Measurements from ENCODE around the gene UBL5.
A peak's percentile ranks its signal among the peaks of the same experiment; 100 is the strongest.

DNA sequence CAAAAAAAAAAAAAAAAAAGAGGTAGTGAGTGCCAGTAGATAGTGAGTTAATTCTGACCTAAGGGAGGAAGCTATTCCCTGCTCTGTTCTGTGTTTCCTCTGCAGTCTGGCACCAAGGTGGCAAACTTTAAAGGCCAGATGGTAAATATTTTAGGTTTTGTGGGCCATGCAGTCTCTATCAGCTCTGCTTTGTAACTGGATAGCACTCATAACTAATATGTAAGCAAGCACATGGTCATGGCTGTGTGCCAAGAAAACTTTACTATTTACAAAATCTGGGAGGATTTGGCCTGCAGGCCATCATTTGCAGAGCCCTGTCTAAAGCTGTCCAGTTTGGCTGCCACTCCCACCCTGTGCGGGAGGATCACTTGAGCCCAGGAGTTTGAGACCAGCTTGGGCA, 11.7 kb downstream of the UBL5 start:
- TF ChIP-seq, protein P1, sequence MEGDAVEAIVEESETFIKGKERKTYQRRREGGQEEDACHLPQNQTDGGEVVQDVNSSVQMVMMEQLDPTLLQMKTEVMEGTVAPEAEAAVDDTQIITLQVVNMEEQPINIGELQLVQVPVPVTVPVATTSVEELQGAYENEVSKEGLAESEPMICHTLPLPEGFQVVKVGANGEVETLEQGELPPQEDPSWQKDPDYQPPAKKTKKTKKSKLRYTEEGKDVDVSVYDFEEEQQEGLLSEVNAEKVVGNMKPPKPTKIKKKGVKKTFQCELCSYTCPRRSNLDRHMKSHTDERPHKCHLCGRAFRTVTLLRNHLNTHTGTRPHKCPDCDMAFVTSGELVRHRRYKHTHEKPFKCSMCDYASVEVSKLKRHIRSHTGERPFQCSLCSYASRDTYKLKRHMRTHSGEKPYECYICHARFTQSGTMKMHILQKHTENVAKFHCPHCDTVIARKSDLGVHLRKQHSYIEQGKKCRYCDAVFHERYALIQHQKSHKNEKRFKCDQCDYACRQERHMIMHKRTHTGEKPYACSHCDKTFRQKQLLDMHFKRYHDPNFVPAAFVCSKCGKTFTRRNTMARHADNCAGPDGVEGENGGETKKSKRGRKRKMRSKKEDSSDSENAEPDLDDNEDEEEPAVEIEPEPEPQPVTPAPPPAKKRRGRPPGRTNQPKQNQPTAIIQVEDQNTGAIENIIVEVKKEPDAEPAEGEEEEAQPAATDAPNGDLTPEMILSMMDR (IDR thresholded peaks at IDR 0.05): no peak
- TF ChIP-seq TAF1 (IDR thresholded peaks at IDR 0.05; ENCODE audit: borderline replicate concordance, low read depth, low read length) (no peak), RCOR1 (IDR thresholded peaks at IDR 0.05; ENCODE audit: low read length) (0 out of 2 replicates have a peak, but pooled peaks have one; percentile 21), GABPA (IDR thresholded peaks at IDR 0.05; ENCODE audit: low read depth) (no peak), TEAD4 (IDR thresholded peaks at IDR 0.05; ENCODE audit: borderline replicate concordance, insufficient read depth) (no peak), EP300 (IDR thresholded peaks at IDR 0.05; ENCODE audit: borderline replicate concordance in 1 of 2, low read depth in 1 of 2, low read length in 1 of 2) (no peak), NFIC (IDR thresholded peaks at IDR 0.05; ENCODE audit: borderline replicate concordance) (no peak), RXRA (IDR thresholded peaks at IDR 0.05; ENCODE audit: borderline replicate concordance, low read depth) (no peak), POLR2AphosphoS5 (IDR thresholded peaks at IDR 0.05; ENCODE audit: low read depth, low read length) (no peak)
- TF ChIP-seq, protein P2, sequence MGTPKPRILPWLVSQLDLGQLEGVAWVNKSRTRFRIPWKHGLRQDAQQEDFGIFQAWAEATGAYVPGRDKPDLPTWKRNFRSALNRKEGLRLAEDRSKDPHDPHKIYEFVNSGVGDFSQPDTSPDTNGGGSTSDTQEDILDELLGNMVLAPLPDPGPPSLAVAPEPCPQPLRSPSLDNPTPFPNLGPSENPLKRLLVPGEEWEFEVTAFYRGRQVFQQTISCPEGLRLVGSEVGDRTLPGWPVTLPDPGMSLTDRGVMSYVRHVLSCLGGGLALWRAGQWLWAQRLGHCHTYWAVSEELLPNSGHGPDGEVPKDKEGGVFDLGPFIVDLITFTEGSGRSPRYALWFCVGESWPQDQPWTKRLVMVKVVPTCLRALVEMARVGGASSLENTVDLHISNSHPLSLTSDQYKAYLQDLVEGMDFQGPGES (IDR thresholded peaks at IDR 0.05; ENCODE audit: low read depth, low read length): no peak
- TF ChIP-seq, protein P3, sequence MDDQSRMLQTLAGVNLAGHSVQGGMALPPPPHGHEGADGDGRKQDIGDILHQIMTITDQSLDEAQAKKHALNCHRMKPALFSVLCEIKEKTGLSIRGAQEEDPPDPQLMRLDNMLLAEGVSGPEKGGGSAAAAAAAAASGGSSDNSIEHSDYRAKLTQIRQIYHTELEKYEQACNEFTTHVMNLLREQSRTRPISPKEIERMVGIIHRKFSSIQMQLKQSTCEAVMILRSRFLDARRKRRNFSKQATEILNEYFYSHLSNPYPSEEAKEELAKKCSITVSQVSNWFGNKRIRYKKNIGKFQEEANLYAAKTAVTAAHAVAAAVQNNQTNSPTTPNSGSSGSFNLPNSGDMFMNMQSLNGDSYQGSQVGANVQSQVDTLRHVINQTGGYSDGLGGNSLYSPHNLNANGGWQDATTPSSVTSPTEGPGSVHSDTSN (IDR thresholded peaks at IDR 0.05): no peak
- TF ChIP-seq, protein P4, sequence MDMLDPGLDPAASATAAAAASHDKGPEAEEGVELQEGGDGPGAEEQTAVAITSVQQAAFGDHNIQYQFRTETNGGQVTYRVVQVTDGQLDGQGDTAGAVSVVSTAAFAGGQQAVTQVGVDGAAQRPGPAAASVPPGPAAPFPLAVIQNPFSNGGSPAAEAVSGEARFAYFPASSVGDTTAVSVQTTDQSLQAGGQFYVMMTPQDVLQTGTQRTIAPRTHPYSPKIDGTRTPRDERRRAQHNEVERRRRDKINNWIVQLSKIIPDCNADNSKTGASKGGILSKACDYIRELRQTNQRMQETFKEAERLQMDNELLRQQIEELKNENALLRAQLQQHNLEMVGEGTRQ (IDR thresholded peaks at IDR 0.05; ENCODE audit: borderline replicate concordance, low read depth, low read length): no peak
- TF ChIP-seq, protein P5, sequence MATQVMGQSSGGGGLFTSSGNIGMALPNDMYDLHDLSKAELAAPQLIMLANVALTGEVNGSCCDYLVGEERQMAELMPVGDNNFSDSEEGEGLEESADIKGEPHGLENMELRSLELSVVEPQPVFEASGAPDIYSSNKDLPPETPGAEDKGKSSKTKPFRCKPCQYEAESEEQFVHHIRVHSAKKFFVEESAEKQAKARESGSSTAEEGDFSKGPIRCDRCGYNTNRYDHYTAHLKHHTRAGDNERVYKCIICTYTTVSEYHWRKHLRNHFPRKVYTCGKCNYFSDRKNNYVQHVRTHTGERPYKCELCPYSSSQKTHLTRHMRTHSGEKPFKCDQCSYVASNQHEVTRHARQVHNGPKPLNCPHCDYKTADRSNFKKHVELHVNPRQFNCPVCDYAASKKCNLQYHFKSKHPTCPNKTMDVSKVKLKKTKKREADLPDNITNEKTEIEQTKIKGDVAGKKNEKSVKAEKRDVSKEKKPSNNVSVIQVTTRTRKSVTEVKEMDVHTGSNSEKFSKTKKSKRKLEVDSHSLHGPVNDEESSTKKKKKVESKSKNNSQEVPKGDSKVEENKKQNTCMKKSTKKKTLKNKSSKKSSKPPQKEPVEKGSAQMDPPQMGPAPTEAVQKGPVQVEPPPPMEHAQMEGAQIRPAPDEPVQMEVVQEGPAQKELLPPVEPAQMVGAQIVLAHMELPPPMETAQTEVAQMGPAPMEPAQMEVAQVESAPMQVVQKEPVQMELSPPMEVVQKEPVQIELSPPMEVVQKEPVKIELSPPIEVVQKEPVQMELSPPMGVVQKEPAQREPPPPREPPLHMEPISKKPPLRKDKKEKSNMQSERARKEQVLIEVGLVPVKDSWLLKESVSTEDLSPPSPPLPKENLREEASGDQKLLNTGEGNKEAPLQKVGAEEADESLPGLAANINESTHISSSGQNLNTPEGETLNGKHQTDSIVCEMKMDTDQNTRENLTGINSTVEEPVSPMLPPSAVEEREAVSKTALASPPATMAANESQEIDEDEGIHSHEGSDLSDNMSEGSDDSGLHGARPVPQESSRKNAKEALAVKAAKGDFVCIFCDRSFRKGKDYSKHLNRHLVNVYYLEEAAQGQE (IDR thresholded peaks at IDR 0.05; ENCODE audit: low read depth, low read length): no peak
- TF ChIP-seq, protein P6, sequence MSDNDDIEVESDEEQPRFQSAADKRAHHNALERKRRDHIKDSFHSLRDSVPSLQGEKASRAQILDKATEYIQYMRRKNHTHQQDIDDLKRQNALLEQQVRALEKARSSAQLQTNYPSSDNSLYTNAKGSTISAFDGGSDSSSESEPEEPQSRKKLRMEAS (IDR thresholded peaks at IDR 0.05; ENCODE audit: low read depth): no peak
